Hepatocyte (in vitro differentiated cells): ENCODE measurements around the gene PHC1.

Experiments
- EZH2 ChIP-seq: fragments of 200-600 bp; sonication (generic); IDR thresholded peaks from 2 replicates; pipeline ENCODE4 v1.6.1; 2016; ENCODE audit warnings: antibody characterized with exemption, mild to moderate bottlenecking, borderline replicate concordance
- EZH2phosphoT487 ChIP-seq: fragments of 200-600 bp; sonication (generic); IDR thresholded peaks from one replicate; pipeline ENCODE4 v1.6.1; 2018; ENCODE audit warnings: antibody characterized with exemption, mild to moderate bottlenecking, low read depth, moderate library complexity; ENCODE audit not compliant: unreplicated experiment, severe bottlenecking
- TF ChIP-seq, protein P1 (sequence below): fragments of 200-600 bp; sonication (generic); IDR thresholded peaks from 2 replicates; pipeline ENCODE4 v1.5.1; 2016; ENCODE audit warnings: antibody characterized with exemption, mild to moderate bottlenecking; ENCODE audit not compliant: poor library complexity

- TF ChIP-seq, protein P1, sequence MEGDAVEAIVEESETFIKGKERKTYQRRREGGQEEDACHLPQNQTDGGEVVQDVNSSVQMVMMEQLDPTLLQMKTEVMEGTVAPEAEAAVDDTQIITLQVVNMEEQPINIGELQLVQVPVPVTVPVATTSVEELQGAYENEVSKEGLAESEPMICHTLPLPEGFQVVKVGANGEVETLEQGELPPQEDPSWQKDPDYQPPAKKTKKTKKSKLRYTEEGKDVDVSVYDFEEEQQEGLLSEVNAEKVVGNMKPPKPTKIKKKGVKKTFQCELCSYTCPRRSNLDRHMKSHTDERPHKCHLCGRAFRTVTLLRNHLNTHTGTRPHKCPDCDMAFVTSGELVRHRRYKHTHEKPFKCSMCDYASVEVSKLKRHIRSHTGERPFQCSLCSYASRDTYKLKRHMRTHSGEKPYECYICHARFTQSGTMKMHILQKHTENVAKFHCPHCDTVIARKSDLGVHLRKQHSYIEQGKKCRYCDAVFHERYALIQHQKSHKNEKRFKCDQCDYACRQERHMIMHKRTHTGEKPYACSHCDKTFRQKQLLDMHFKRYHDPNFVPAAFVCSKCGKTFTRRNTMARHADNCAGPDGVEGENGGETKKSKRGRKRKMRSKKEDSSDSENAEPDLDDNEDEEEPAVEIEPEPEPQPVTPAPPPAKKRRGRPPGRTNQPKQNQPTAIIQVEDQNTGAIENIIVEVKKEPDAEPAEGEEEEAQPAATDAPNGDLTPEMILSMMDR: no peak
- TF ChIP-seq EZH2phosphoT487 (no peak), EZH2 (no peak)
Observed at GRCh38 chr12:8989413-8989812, 75.1 kb downstream of the PHC1 start, which contains the start of gene KLRG1.
